Stimulated activated CD8-positive, alpha-beta memory T cell treated with anti-CD3 and anti-CD28 coated beads, Interleukin-15, amount 100 ng/mL, for 48 hours (primary cell): ENCODE results near the gene SLC23A3.
A peak's percentile ranks its signal among the peaks of the same experiment; 100 is the strongest.

ENCODE experiments used
- DNase-seq, 2 donors: peaks; one replicate each; pipeline ENCODE4 v3.0.0-alpha.2; 2020; ENCODE audit warnings: low read depth in 2 of 2

Gene SLC23A3

DNA sequence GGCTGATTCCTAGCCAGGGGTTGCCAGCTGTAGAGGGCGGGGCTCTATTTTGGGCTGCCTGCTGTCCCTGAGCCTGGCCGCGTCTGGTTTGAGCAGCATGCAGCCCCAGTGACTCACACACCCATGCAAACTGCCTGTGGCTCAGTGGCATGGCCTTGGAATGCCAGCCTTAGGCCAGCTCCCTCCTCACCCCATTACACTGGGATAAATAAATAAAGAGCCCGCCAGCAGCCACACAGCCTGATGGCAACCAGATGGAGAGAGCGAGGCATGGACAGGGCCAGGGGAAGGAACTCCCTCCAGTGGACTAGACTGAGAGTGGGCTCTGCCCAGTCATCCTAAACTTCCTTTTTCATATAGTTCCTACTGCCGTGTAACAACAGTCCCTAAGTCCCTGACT is 27.5 kb downstream of the SLC23A3 start:
- DNase-seq: no peak

DNA sequence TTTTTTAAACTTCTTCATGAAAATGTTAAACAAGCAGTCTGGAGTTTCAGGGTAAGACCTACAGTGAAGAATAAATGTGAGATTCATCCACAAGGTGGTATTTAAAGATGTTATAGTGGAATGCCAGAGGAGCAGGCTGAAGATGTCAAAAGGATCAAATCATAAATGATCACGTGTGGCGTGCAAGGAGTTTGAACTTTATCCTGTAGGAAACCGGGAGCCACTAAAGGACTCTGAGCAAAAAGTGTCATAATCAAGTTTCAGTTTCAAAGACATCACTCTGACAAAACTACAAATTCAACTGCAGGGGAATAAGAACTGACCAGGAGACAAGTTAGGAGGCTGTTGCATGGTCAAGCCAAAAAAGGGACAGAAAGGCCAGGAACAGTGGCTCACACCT is 29.1 kb downstream of the SLC23A3 start:
- no peak for DNase-seq

DNA sequence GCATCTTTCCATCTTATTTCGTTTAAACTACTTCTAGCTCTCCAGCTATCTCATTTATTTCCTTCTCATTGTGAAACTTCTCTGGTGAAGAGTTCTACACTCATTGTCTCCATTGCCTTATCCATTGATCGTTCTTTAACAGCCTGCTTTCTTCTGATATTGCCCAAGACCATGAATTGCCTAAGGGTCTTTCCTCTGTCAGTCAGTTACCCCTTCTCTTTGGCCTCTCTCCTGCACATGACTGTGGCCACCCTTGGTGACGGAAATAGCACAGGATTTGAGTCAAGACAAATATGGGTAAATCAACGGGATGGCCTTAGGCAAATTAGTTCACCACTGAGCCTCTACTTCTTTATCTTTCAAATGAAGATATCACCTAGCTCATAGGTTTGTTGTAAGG is 35.9 kb downstream of the SLC23A3 start:
- no peak for DNase-seq

DNA sequence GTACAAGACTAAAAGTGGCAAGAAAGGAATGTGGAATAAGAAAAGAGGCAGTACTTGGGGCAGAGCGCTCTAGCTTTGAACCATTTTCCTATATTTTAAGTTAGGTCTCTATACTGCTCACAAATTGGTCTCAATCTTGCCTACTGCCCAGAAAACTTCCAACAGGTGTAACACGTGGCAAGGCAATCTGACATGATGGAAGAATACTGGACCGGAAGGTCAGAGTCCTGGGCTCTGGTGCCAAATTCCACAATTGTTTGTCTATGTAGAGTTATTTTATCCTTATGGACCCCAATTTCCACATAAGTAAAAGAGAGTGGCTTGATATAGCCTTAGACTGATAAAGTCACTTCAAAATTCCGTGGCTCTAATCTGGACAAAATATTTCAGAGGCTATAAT is 38.1 kb downstream of the SLC23A3 start:
- DNase-seq: no peak

DNA sequence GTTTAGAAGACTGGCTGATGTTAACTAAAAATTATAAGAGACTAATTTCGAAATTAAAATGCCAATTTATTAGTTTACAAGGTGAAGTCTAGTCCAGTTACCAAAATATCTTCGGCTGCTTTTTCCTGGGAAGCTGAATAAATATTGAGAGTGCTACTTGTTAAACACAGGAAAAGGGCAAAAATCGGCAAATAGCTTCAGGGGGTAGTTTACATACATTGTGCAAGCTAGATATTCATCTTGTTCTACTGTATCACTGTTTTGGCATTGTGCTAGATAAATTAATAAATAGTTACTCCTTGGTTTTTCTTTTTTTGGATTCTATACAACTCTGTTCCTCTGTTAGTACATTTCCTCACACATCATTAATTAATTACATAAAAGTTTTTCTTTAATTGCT is 38.5 kb downstream of the SLC23A3 start:
- no peak for DNase-seq

DNA sequence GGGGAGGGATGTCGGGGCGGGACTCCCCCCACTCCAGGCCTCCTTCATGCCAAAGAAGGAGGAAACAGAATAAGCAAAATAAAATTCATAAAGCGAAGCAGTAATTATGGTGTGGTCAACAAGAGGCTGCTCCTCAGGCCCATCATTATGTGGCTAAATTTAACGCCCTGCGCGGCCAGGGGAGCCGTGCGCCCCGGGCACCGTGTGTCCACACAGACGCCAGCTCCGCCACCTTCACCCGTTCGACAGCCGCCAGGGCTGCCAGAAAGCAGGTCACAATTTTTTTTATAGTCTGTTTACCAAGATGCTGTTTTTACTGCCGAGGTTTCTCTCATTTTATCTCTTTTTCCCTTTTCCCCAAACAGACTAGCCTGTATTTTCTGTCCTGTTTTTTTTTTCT is 40.2 kb downstream of the SLC23A3 start:
- no peak for DNase-seq

DNA sequence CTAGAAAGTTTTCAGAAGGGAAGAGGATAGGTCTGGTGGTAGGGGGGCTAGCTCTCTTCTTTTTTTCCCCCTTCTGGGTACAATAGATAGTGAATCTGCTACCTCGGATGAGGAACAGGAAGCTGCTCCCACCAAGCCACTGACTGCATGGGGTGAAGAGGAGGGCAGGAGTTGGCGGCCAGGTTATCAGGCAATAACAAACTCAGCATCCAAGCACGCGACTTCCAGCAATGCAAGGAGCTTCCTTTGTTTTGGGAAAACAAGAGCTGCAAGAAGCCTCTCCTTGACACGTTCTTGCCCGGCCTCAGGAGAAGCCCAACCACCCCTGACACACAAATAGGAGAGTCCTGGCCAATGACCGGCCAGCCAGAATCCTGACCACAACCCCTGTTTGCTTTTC is 41.4 kb downstream of the SLC23A3 start:
- DNase-seq: no peak

DNA sequence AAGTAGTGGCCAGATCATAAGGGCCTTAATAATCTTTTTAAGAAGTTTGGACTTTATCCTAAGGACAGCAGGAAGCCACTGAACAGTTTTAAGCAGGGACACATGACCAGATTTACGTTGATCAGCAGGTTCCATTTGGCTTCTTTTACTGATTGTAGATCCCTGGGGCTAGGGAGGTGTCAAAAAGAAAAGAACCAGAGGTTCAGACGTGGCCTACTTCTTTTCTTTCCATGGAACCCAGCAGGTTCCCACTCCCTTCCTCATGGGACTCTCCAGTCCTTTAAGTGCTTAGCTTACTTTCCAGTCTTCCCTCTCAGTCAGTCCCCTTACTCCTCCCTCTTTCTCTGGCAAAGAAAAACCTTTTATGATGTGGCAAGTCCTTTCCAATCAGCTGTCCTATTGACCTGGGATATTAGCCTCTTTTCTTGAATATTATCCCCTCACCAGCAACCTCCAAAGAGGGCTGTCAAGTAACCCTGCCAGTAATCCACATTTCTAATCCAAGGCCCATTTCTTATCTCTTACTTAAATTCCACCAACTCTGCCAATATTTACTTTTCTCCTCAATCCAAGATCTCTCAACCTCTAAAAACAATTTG is 42.7 kb downstream of the SLC23A3 start:
- no peak for DNase-seq

DNA sequence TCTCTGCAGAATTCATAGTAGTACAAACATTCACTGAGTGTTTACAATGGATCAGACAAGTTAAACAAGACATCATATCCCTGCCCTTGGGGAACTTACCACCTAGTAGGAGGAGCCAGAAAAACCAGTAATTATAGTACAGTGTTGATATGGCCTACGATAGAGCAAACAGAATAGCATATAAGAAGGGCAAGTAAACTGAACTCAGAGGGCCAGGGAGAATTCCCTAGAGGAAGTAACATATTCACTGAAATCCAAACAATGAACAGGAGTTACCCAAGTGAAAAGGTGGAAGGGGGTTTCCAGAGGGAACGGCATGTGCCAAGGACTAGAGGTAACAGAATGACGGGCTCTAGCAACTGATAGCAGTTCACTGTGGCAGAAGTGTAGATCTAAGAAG is 43.3 kb downstream of the SLC23A3 start:
- DNase-seq: no peak

DNA sequence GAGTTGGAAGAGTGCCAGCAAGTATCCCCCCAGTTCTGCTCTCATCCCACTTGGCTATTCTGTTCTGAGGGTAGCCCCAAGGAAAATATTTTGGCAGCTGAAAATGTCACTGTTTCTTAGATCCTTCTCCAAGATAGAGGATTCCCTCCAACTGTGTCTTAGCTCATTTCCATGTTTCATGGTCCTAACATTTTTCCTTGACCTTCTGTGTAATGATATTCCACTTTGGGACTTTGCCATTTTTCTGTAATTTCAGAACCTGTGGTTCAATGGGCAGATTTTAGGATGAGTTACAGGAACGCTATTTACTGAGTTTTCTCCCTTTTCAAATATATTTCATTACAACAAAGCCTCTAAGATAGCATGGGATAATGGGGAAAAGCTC is 44.0 kb downstream of the SLC23A3 start:
- DNase-seq: no peak

DNA sequence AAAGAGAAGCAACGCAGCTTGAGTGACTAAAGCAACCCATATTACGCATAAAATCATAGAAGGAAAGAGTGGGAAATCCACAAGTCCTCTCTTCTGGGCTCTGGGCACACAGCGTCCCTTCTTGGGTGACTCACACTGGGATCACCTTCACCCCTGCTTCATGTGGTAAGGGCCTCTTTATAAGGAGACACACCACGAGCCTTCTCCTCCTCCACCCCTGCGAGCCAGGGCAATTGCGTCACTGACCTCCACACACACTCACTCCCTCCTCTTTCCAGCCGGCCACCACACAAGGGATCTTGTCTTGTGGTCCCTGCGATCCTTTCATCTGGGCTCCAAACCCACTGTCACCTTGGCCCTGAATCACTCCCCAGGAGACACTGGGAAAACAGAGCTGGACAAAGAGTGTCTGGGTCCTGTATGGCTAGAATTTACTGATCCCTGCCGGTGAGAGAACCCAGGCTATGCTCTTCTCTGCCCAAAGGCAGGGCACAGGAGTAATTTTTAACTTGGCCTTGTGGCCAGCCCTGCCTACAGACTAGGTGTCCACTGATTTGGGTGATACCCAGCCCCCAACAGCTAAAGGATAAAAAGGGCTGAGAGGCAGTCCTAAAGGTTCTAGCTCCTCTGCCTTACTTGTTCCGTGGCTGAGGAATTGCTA is 44.5 kb downstream of the SLC23A3 start:
- DNase-seq: no peak

DNA sequence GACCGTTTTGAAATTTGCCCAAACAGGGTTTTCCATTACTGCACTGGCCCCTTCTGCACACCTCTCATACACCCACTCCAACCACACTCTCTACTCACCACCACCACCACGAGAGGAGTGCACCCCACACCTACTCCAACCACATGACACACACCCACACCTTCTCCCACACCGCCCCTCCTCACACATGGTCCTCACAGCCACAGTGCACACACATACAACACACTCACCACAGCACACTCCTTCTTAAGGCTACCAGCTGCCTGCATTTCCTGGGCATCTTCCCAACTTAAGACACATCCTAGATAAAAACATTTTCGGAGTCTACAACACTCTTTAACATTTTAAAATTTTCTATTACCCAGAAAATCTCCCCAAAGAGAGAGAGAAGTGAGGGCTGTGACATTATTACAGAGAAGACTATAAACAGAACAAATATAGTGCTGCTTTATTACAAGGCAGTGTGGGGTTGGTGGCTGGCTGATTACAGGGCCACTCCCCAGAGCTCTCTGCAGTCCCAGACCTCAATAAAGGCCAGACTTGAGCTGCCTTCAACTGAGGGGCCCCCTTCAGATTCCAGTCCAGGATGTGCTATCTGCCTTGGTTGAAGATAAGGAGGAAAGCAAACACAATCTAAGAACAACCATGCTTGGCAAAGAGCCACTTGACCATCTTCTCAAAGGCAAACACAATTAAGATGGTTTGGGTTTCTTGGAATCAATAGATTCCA is 45.3 kb downstream of the SLC23A3 start:
- DNase-seq: no peak

DNA sequence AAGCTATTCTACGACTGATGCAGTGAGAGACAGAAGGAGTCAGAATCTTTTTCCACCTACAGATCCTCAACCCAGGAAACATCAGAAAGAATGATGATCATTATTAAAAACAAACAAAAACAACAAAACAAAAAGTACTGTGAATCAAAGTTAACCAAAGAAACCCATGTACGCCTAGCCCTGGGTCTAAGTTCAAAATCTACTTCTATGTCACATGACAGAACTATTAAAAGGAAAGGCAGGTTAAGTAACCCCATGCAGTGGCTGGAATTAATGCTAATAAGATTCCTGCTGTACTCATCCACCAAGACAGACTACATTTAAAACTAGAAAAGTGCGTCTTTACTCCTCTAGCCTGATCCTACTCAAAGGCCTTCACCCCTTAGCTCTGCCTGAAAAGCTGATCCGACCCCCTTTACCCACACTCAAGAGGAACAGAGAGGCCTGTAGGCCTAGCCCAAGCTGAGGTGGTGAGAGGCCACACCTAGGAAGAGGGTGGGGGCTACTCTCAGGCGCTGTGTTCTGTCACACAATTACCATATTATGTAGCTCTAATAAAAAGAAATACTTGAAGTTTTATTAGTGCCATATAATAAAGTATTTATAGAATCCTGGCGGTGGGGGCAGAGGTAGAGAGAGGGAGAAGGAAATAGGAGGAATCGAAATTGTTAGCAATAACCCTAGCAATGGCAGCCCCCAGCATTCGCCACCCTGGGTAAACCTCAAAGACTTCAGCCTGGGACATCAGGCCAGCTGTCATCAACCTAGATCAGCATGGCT is 46.3 kb downstream of the SLC23A3 start:
- no peak for DNase-seq

DNA sequence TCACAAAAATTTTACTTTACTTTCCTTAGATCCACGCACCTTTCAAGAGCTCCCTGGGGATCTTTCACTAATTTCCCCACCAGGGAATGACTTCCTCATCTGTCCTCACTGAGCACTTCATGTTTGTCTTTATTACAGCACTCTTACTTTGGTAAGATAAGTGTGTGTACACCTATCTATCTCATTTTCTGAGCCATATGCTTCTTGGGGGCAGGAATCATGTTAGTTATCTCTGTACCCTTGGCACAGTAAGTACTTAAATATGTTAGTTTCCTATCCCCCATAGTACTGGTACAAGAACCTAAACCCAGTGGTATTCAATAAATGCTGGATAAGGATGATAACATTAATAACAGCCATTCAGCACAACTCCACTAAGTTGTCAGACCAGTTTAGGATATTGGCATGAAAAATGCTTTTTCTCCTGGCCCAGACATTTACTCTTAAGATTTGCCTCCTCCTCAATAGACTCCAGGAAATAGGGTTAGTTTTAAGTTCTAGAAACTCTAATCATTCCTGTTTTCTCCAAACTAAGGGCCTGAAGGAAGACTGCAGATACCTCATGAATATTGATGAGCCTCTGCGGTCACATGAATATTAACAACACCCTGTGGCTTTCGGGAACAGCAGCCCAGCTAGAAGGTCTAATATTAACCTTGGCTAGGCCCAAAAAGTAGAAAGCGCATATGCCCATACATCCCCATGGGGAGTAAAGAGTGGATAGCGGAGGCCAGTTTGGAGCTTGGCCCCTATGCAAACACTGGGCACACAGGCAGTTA is 47.4 kb downstream of the SLC23A3 start:
- DNase-seq: no peak

DNA sequence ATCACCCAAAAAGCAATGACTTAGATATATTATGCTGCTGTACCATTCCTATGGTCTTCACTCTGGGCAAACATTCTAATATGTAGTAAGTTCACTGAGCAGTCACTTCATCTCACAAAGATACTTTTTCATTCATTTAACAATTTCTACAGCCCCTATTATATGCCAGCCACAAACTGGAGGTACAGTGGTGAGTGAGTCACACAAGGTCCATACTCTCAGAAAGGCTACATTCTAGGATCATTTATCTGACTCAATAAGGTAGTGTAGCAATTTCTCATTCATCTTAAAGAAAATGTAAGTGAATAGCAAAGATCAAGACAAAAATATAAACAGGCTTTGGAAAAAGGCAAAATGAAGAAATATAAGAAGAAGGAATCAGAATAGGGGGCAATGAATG is 49.7 kb downstream of the SLC23A3 start:
- no peak for DNase-seq

DNA sequence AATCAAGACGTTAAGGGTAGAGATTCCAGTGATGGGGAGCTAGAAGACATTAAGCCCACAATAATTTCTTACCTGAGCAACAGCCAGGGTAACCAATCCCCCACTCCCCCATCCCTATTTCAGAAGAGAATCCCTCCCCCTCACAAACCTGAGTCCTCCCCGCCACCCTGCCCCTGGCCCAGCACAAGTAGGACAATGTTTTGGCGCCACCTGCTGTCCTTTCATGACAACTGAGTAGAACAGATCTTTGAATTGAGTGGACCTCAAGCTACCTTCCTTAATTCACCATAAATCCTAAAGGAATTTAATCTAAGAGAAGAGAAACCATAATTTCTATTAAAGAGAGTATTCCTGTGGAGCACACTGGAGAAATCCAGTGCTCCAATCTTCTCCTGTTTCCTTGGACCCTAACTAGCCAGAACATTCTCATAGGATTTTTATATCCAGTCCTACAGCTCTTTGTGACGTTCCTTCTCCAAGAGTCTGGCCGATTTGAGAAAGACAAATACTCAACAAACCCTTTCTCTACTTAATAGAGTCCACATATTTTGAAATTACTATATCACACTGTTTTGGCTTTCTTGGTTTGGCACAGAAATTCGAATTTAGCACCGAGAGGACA is 50.3 kb downstream of the SLC23A3 start:
- DNase-seq: peak in 1 of 2 donors; percentile 34

DNA sequence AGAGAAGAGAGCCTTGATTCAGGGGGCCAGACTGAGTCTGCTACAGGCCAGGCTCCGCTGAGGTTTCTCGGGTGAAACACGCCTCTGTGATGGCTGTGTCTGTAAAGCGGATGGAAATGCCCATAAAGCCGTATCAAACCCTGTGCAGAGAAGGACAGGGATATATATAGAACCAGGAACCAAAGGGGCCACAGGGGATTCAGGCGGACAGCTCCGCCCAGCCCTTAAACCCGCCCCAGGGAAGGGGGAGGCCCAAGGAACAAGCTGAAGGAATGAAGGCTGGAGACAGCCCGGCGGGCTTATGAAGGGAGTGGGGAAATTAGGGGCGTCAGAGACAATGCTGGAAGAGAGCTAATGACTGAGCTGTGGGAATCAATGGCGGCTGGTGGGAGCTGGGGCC is 51.3 kb downstream of the SLC23A3 start:
- no peak for DNase-seq

DNA sequence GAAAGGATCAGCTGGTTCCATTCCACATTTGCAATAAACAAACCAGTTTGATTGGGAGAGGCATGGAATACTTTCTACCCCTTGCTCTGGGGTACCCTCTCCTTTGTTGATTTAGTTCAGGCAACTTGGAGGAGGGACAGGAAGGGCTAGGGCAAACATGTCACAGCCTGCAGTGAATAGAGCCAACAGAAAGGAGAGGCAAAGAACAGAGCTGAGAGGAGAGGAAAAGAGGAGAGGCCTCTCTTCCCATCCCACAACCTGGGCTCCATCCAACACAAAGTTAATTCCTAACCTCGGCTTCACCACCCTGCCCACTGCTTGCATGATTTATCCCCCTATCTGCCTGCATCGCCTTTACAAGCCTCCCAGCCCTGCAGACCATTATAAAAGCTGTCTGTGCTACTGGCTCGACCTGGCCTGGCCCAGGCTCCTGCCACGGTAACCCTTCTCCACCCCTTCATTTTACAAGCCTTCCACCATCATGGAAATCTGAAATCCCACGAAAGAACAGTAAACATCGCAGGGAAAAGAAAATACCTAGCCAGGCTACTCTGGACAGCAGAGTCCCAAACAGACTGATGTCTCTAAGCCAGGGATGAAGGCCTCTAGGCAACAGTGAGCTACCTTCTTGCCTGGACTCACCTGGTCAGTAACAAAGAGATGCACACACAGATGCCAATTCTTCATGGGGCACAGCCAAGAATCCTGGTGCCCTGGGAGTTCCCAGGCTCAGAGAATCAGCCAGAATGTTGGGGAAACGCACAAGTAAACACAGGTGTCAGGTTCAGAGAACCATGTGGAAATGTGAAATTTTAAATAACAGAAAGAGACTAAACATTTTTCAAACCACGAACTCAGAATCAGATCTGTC is 52.8 kb downstream of the SLC23A3 start:
- DNase-seq: no peak

DNA sequence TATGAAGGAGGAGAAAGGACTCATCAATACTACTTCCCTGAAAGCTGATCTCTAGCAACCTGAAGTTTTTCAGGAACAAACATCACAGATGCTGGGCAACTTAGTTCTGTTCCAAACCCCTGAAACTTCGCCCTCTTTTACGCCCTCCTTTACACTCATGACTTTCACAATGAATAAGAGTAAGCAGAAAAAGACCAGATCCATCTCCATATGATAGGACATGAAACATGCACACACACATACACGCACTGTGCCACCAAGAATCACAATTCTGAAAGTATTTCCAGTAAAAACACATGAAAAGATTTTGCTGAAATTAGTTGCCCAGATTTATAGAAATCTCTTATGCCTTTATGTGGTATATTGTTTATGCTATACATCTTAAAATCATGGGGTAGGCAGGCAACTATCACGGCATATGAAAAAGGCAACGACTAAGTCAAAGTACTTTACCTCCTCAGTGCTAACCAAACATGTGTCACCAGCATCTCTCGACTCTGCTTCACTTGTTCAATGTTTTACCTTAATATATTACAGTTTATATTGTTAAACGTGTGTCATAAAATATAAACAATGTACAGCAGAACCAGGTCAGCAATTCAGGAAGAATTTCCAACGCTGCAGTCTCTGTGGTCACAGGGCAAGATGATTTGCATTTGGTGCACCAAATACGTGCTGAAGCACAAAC is 57.0 kb downstream of the SLC23A3 start:
- DNase-seq: no peak

DNA sequence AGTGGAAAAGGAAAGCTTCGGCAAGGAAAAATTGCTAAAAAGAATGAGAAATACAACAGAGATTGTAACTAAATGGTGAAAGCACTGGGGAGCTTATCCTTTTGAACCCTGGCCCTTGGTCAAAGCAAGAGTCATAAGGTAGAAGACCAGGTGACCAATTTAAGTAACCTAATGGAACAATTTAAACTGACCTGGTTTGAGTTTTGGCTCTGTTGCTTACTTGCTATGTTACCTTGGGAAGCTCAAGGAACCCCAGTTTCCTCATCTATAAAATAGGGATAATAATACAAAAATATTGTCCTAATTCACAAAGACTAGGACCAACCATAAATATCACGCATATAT is 57.8 kb downstream of the SLC23A3 start:
- no peak for DNase-seq
